Liver (tissue), 9 donors: ENCODE data around the gene PPP3R2. TPM values are rescaled to one million over a fixed set of nuclear protein-coding genes. Genes with fewer than 3 reads are reported as not detected.
"Not testable (repeated sequence)": the region's sequence is repeated elsewhere in the genome, so short reads cannot be mapped to it uniquely, and the experiment has no call there.

ENCODE experiments used
- DNase-seq: peaks from one replicate; pipeline ENCODE4 v3.0.0-alpha.2; 2017; ENCODE audit warnings: low spot score
- H3K27ac ChIP-seq, 2 donors: one replicate each; pipeline ENCODE4 v1.7.0; 2013; ENCODE audit warnings: inconsistent platforms in 2 of 2, low read length in 2 of 2, control low read depth in 1 of 2, low read depth in 1 of 2, mild to moderate bottlenecking in 1 of 2
- H3K27me3 ChIP-seq, 4 donors: one replicate each; pipeline versions ENCODE4 v1.6.1 to v1.7.0; 2013; ENCODE audit warnings: low read length in 3 of 4, inconsistent platforms in 1 of 4, mild to moderate bottlenecking in 1 of 4, moderate library complexity in 1 of 4; ENCODE audit not compliant: control insufficient read depth in 4 of 4, insufficient read depth in 4 of 4
- H3K36me3 ChIP-seq, 4 donors: one replicate each; pipeline versions ENCODE4 v1.6.1 to v1.7.0; 2013; ENCODE audit warnings: low read length in 3 of 4, mild to moderate bottlenecking in 3 of 4, low read depth in 1 of 4, moderate library complexity in 1 of 4; ENCODE audit not compliant: control insufficient read depth in 4 of 4, insufficient read depth in 3 of 4
- H3K4me1 ChIP-seq, 4 donors: one replicate each; pipeline versions ENCODE4 v1.6.1 to v1.7.0; 2013; ENCODE audit warnings: low read length in 3 of 4, mild to moderate bottlenecking in 3 of 4, moderate library complexity in 1 of 4; ENCODE audit not compliant: control insufficient read depth in 4 of 4, insufficient read depth in 4 of 4
- H3K4me3 ChIP-seq, 3 donors: one replicate each; pipeline versions ENCODE4 v1.6.1 to v1.7.0; 2013; ENCODE audit warnings: low read length in 3 of 3, control low read depth in 1 of 3, low read depth in 1 of 3, mild to moderate bottlenecking in 1 of 3
- H3K9ac ChIP-seq, 2 donors: one replicate each; pipeline ENCODE4 v1.7.0; 2013; ENCODE audit warnings: low read length in 2 of 2, mild to moderate bottlenecking in 2 of 2, moderate library complexity in 2 of 2, control low read depth in 1 of 2, low read depth in 1 of 2
- H3K9me3 ChIP-seq, 4 donors: one replicate each; pipeline versions ENCODE4 v1.6.1 to v1.7.0; 2013; ENCODE audit warnings: low read length in 3 of 4; ENCODE audit not compliant: control insufficient read depth in 4 of 4
- EGR1 ChIP-seq, 2 donors: IDR thresholded peaks; 2 replicates each; pipeline ENCODE4 v1.6.1; 2016 to 2018; ENCODE audit warnings: antibody characterized with exemption in 2 of 2, low read depth in 2 of 2
- FOXA1 ChIP-seq: IDR thresholded peaks from 2 replicates; pipeline ENCODE4 v1.6.1; 2016; ENCODE audit warnings: antibody characterized with exemption
- FOXA2 ChIP-seq: IDR thresholded peaks from 2 replicates; pipeline ENCODE4 v1.6.1; 2016; ENCODE audit warnings: antibody characterized with exemption
- GABPA ChIP-seq, 2 donors: IDR thresholded peaks in 1 of 2; conservative IDR thresholded peaks in 1 of 2; 2 replicates each; pipeline ENCODE4 v1.6.1; 2016; ENCODE audit warnings: antibody characterized with exemption in 2 of 2, mild to moderate bottlenecking in 1 of 2, moderate library complexity in 1 of 2
- HNF4A ChIP-seq, 2 donors: conservative IDR thresholded peaks; 2 replicates each; pipeline ENCODE4 v1.6.1; 2016; ENCODE audit warnings: antibody characterized with exemption in 2 of 2, mild to moderate bottlenecking in 2 of 2
- HNF4G ChIP-seq: IDR thresholded peaks from 2 replicates; pipeline ENCODE4 v1.6.1; 2016; ENCODE audit warnings: antibody characterized with exemption
- JUND ChIP-seq, 2 donors: IDR thresholded peaks; 2 replicates each; pipeline ENCODE4 v1.6.1; 2016; ENCODE audit warnings: antibody characterized with exemption in 2 of 2
- NR2F2 ChIP-seq: IDR thresholded peaks from 2 replicates; pipeline ENCODE4 v1.6.1; 2016; ENCODE audit warnings: antibody characterized with exemption
- RAD21 ChIP-seq, 2 donors: IDR thresholded peaks; 2 replicates each; pipeline ENCODE4 v1.6.1; 2016; ENCODE audit warnings: antibody characterized with exemption in 2 of 2, mild to moderate bottlenecking in 2 of 2
- RXRA ChIP-seq, 2 donors: IDR thresholded peaks; 2 replicates each; pipeline ENCODE4 v1.6.1; 2017 to 2018; ENCODE audit warnings: antibody characterized with exemption in 2 of 2, mild to moderate bottlenecking in 1 of 2
- SP1 ChIP-seq: IDR thresholded peaks from 2 replicates; pipeline ENCODE4 v1.6.1; 2018; ENCODE audit warnings: antibody characterized with exemption, mild to moderate bottlenecking
- TAF1 ChIP-seq: conservative IDR thresholded peaks from 2 replicates; pipeline ENCODE4 v1.6.1; 2016; ENCODE audit warnings: antibody characterized with exemption, mild to moderate bottlenecking
- YY1 ChIP-seq: IDR thresholded peaks from 2 replicates; pipeline ENCODE4 v1.6.1; 2016; ENCODE audit warnings: antibody characterized with exemption, mild to moderate bottlenecking
- ZBTB33 ChIP-seq: IDR thresholded peaks from 2 replicates; pipeline ENCODE4 v1.6.1; 2016; ENCODE audit warnings: antibody characterized with exemption
- WGBS: extraction: QIAGEN DNeasy Blood & Tissue Kit; methylation state at CpG from one replicate; pipeline ENCODE4 v1.1.7; 2013; 5-methylcytosine and 5-hydroxymethylcytosine counted together
- polyA plus RNA-seq, 2 donors: library from polyadenylated mRNA; stranded (reverse) in 1 of 2; unstranded in 1 of 2; fragments of 200-250 nt in 1 of 2; fragments of >200 nt in 1 of 2; fragmentation: Nextera tagmentation in 1 of 2; extraction: Ambion mirVana in 1 of 2; gene quantifications; one replicate each; pipeline versions ENCODE4 v1.2.1 to v1.2.3, GENCODE V29; 2013 to 2015
- total RNA-seq, 2 donors: library from RNA; depleted of rRNA; stranded (reverse); fragments of >200 nt; gene quantifications; one replicate each; pipeline ENCODE4 v1.2.3, GENCODE V29; 2014
- TF ChIP-seq, protein P1 (sequence below): fragments of 150-350 bp; IDR thresholded peaks from 2 replicates; pipeline ENCODE4 v1.5.1; 2017; ENCODE audit warnings: improper control_type of control experiment, low read depth, low read length; ENCODE audit not compliant: missing input control
- donor health status: healthy.
- donor health status: healthy.
- donor health status: healthy.
- donor health status: healthy.
- donor health status: healthy.

Gene PPP3R2
- total and polyA plus RNA-seq, 4 donors, result 0.08 TPM; not detected in 3

GRCh38 chr9:101561740-101562139, 33.0 kb downstream of the PPP3R2 start (continued):
- TF ChIP-seq, protein P1, sequence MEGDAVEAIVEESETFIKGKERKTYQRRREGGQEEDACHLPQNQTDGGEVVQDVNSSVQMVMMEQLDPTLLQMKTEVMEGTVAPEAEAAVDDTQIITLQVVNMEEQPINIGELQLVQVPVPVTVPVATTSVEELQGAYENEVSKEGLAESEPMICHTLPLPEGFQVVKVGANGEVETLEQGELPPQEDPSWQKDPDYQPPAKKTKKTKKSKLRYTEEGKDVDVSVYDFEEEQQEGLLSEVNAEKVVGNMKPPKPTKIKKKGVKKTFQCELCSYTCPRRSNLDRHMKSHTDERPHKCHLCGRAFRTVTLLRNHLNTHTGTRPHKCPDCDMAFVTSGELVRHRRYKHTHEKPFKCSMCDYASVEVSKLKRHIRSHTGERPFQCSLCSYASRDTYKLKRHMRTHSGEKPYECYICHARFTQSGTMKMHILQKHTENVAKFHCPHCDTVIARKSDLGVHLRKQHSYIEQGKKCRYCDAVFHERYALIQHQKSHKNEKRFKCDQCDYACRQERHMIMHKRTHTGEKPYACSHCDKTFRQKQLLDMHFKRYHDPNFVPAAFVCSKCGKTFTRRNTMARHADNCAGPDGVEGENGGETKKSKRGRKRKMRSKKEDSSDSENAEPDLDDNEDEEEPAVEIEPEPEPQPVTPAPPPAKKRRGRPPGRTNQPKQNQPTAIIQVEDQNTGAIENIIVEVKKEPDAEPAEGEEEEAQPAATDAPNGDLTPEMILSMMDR, result no peak
- TF ChIP-seq TAF1 (no peak), FOXA1 (no peak), NR2F2 (no peak), FOXA2 (no peak), HNF4G (no peak)

GRCh38 chr9:101549472-101550098, 45.2 kb downstream of the PPP3R2 start:
- peaks cover 12 to 89% (median 75%) of the 10 kb centered on the region in 4 donors for H3K36me3 ChIP-seq
- not testable (repeated sequence) for H3K27ac ChIP-seq, H3K27me3 ChIP-seq, H3K9ac ChIP-seq, DNase-seq, H3K4me1 ChIP-seq, H3K9me3 ChIP-seq, H3K4me3 ChIP-seq
- 92% methylated on average over 17 of the region's 18 CpGs for WGBS

- WGBS, result 96% methylated on average over 14 of the region's 14 CpGs
- no peak for DNase-seq
- H3K36me3 ChIP-seq, result peaks cover 8 to 48% (median 43%) of the 10 kb centered on the region in 4 donors
Measured at GRCh38 chr9:101543098-101543735, 51.6 kb downstream of the PPP3R2 start.

More at GRCh38 chr9:101543098-101543735, 51.6 kb downstream of the PPP3R2 start:
- TF ChIP-seq RAD21 (IDR thresholded peaks at IDR 0.05) (no peak), EGR1 (IDR thresholded peaks at IDR 0.05; ENCODE audit: low read depth in 2 of 2) (no peak), ZBTB33 (no peak), HNF4G (no peak), SP1 (no peak), NR2F2 (no peak), YY1 (no peak), JUND (IDR thresholded peaks at IDR 0.05) (no peak), FOXA2 (no peak), HNF4A (conservative IDR thresholded peaks at IDR 0.05) (no peak), TAF1 (no peak), GABPA (IDR thresholded peaks at IDR 0.05 in 1 of 2, conservative IDR thresholded peaks at IDR 0.05 in 1 of 2) (no peak), RXRA (IDR thresholded peaks at IDR 0.05) (no peak), FOXA1 (no peak)
- TF ChIP-seq, protein P1, result no peak
- no peak overlapping the region for H3K9ac ChIP-seq
- H3K27me3 ChIP-seq, result no peaks in the 10 kb centered on the region
- no peaks in the 10 kb centered on the region for H3K4me1 ChIP-seq
- H3K27ac ChIP-seq, result no peak overlapping the region
- no peak overlapping the region for H3K4me3 ChIP-seq
- H3K9me3 ChIP-seq, result no peaks in the 10 kb centered on the region

Other genes with a start within 250 kb of the PPP3R2 start
- gene BAAT, start 210.0 kb downstream of the PPP3R2 start, total RNA-seq, result 100 to 1,000 TPM in 1 of 2 donors, 10 to 100 TPM in 1; 31.9 to 167 TPM
- 100 to 1,000 TPM; 136 to 275 TPM for gene BAAT, start 210.0 kb downstream of the PPP3R2 start, polyA plus RNA-seq
- gene MRPL50, start 196.4 kb downstream of the PPP3R2 start, total RNA-seq, result 10 to 100 TPM in 1 of 2 donors, 1 to 10 TPM in 1; 9.0 to 11.9 TPM
- gene MRPL50, start 196.4 kb downstream of the PPP3R2 start, polyA plus RNA-seq, result 10 to 100 TPM in 1 of 2 donors, 1 to 10 TPM in 1; 5.7 to 12.3 TPM
- 10 to 100 TPM; 11.4 to 16.1 TPM for gene ZNF189, start 196.1 kb downstream of the PPP3R2 start, total RNA-seq
- gene ZNF189, start 196.1 kb downstream of the PPP3R2 start, polyA plus RNA-seq, result 1 to 10 TPM; 4.4 to 5.1 TPM
- gene ALDOB, start 159.2 kb downstream of the PPP3R2 start, total RNA-seq, result 1,000 to 10,000 TPM in 1 of 2 donors, 100 to 1,000 TPM in 1; 527 to 1,744 TPM
- 1,000 to 10,000 TPM; 1,872 to 2,132 TPM for gene ALDOB, start 159.2 kb downstream of the PPP3R2 start, polyA plus RNA-seq
- gene RNF20, start 61.1 kb downstream of the PPP3R2 start, total RNA-seq, result 10 to 100 TPM; 12.7 to 13.9 TPM
- 1 to 10 TPM; 8.3 to 9.1 TPM for gene RNF20, start 61.1 kb downstream of the PPP3R2 start, polyA plus RNA-seq
- under 1 TPM; under 0.01 to 0.23 TPM for gene GRIN3A, start 143.7 kb upstream of the PPP3R2 start, total RNA-seq
- gene GRIN3A, start 143.7 kb upstream of the PPP3R2 start, polyA plus RNA-seq, result under 1 TPM; 0.08 to 0.09 TPM